ENCODE measurements around the gene MMP14.

DNA sequence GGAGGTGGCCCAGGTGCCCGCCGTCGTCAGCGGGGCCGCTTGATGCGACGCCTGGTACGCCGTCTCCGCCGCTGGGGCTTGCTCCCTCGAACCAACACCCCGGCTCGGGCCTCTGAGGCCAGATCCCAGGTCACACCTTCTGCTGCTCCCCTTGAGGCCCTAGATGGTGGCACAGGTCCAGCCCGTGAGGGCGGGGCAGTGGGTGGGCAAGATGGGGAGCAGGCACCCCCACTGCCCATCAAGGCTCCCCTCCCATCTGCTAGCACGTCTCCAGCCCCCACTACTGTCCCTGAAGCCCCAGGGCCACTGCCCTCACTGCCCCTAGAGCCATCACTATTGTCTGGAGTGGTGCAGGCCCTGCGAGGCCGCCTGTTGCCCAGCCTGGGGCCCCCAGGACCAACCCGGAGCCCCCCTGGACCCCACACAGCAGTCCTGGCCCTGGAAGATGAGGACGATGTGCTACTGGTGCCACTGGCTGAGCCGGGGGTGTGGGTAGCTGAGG, 40.7 kb downstream of the MMP14 start:
- TF ChIP-seq, protein P1, sequence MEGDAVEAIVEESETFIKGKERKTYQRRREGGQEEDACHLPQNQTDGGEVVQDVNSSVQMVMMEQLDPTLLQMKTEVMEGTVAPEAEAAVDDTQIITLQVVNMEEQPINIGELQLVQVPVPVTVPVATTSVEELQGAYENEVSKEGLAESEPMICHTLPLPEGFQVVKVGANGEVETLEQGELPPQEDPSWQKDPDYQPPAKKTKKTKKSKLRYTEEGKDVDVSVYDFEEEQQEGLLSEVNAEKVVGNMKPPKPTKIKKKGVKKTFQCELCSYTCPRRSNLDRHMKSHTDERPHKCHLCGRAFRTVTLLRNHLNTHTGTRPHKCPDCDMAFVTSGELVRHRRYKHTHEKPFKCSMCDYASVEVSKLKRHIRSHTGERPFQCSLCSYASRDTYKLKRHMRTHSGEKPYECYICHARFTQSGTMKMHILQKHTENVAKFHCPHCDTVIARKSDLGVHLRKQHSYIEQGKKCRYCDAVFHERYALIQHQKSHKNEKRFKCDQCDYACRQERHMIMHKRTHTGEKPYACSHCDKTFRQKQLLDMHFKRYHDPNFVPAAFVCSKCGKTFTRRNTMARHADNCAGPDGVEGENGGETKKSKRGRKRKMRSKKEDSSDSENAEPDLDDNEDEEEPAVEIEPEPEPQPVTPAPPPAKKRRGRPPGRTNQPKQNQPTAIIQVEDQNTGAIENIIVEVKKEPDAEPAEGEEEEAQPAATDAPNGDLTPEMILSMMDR (IDR thresholded peaks at IDR 0.05) = no peak
- TF ChIP-seq POLR2A (IDR thresholded peaks at IDR 0.05) = no peak

Data from heart left ventricle (tissue), 13 donors.